HG02610 (cell line): ENCODE results near the gene C19orf47.
"Not testable (repeated sequence)": the region's sequence is repeated elsewhere in the genome, so short reads cannot be mapped to it uniquely, and the experiment has no call there.

Source experiments
- ATAC-seq: cut with Tn5 transposase; IDR thresholded peaks from one replicate; pipeline ENCODE4 v1.9.1; 2021; ENCODE audit warnings: mild to moderate bottlenecking, moderate library complexity; ENCODE audit not compliant: unreplicated experiment

Gene C19orf47

GRCh38 chr19:40377876-40378385 is 29.7 kb upstream of the C19orf47 start:
- no peak for ATAC-seq

GRCh38 chr19:40376286-40376862 is 28.2 kb upstream of the C19orf47 start:
- no peak for ATAC-seq

DNA sequence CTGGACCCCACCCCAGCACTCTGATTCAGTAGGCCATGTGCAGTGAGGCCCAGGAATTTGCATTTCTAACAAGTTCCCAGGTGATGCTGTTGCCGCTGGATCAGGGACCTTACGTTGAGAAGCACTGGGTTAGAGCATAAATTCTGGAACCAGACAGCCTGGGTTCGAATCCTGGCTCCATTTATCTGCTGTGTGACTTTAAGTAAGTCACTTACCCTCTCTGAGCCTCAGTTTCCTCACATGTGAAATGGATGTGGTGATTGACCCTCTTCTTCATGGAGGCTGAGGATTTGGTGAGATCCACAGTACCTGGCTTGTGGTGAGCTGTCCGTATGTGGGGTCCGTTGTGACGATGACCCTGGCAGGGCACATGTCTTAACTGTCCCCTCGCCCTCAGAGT is 25.9 kb upstream of the C19orf47 start:
- no peak for ATAC-seq

DNA sequence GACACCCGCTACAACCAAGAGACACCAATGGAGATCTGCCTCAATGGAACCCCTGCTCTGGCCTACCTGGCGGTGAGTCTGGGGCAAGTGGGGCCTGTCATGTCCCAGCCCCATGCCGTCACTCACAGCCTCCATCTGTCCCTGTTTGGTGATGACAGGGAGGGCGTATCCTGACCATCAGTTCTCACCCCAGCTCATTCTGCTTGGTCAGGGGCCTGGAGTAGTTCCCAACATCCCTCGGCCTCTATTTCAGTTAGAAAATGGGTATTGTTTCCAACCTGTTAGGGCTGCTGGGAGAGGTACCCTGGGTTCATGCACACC is 23.6 kb upstream of the C19orf47 start:
- ATAC-seq, result no peak

GRCh38 chr19:40370997-40371801 is 23.0 kb upstream of the C19orf47 start:
- no peak for ATAC-seq

DNA sequence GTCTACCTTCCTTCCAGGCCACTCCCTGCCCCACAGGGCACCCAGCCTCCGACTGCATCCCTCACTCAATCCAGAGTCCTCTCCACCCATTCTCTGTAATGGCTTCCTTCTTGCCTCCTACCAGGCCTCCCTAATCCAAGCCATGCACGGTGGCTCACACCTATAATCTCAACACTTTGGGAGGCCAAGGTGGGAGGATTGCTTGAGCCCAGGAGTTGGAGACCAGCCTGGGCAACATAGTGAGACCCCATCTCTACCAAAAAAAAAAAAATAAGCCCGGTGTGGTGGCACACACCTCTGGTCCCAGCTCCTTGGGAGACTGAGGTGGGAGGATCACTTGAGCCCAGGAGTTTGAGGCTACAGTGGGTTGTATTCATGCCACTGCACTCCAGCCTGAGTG is 22.1 kb upstream of the C19orf47 start:
- ATAC-seq, result not testable (repeated sequence)

- no peak for ATAC-seq
These were observed 21.6 kb upstream of the C19orf47 start for GRCh38 chr19:40369797-40370196.

- ATAC-seq, result no peak
These were observed 19.6 kb upstream of the C19orf47 start for GRCh38 chr19:40367577-40368434.

GRCh38 chr19:40366697-40367561 is 18.7 kb upstream of the C19orf47 start:
- no peak for ATAC-seq

GRCh38 chr19:40365613-40366401 is 17.6 kb upstream of the C19orf47 start:
- ATAC-seq, result peak; percentile 46

DNA sequence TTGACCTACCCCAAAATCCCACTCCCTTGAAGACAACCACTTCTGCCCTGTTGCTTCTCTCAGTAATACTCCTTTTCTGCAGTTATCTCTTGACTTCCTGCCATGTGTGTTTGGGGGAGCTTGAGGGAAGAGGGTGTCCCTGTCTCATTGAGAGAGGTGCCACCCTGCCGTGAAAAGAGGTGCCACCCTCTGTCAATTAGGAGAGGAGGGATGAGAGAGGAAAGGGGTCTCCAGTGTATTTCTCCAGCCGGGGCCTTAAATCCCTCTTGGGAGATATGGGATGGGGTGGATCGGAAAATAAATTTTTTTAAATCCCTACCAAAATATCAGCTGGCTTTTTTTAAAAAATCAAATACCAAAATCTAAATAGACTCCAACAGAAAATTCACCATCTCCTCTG is 16.8 kb upstream of the C19orf47 start:
- no peak for ATAC-seq

GRCh38 chr19:40363069-40363468 is 14.9 kb upstream of the C19orf47 start:
- ATAC-seq, result no peak

DNA sequence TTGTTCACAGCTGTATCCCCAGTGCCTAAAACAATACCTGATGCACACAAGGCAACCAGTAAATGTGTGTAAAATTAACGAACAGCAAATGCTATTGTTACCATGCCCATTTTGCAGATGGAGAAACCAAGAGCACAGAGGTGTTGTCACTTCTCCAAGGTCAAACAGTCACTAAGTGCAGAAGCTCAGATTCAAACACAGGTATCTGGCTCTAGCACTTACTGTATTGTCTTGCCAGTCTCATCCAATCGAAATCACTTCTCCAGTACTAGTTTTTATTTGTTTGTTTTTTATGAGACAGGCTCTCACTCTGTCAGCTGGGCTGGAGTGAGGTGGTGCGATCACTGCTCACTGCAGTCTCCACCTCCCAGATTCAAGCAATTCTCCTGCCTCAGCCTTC is 14.0 kb upstream of the C19orf47 start:
- ATAC-seq, result no peak

DNA sequence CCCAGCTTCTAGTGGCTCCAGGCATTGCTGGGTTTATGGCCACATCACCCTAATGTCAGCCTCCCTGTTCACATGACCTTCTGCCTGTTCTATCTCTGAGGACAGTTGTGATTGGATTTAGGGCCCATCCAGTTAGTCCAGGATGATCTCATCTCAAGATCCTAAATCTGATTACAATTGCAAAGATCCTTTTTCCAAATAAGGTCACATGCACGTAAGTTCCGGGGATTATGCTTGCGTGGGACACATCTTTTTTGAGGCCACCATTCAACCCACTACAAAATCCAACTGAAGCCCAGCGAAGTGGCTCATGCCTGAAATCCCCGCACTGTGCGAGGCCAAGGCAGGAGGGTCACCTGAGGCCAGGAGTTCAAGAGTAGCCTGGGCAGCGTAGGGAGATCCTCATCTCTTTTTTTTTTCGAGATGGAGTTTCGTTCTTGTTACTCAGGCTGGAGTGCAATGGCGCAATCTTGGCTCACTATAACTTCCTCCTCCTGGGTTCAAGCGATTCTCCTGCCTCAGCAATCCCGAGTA is 12.6 kb upstream of the C19orf47 start:
- no peak for ATAC-seq

DNA sequence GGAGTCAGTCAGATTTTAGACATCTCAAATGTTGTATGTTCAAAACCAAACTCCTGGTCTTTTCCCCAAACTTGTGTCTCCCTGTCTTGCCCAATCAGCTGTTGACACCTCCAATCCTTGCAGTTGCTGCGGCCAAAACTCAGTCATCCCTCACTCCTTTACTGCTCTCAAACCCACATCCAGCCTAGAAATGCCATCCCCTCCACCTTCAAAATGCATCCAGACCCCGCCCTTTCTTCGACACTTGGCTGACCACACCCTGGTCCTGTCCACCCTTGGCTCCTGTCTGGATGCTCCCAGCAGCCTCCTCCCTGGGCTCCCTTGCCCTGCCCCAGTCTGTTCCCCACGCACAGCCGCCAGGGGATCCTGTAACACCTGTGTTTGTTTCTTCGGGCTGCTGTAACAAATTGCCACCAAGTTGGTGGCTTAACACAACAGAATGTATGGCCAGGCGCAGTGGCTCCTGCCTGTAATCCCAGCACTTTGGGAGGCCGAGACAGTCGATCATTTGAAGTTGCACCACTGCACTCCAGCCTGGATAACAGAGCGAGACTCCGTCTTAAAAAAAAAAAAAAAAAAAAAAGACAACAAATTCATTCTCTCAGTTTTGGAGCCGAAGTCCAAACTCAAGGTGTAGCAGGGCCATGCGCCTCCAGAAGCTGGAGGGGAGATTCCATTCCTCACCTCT is 12.0 kb upstream of the C19orf47 start:
- no peak for ATAC-seq

DNA sequence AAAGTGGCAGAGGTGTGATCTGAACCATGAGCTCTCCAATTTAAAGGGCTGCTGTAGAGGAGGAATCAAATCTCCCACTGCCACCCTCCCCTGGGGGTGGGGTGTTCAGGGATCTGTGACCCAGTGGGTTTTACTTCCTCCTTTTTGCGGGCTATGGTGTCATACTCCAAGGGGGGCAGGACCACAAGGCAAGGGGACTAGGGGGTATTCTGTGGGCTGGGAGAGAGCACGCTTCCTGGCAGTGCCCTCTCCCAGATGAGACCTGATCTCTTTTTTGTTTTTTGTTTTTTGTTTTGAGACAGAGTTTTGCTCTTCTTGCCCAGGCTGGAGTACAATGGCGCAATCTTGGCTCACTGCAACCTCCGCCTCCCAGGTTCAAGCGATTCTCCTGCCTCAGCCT is 10.6 kb upstream of the C19orf47 start:
- peak; percentile 54 for ATAC-seq

DNA sequence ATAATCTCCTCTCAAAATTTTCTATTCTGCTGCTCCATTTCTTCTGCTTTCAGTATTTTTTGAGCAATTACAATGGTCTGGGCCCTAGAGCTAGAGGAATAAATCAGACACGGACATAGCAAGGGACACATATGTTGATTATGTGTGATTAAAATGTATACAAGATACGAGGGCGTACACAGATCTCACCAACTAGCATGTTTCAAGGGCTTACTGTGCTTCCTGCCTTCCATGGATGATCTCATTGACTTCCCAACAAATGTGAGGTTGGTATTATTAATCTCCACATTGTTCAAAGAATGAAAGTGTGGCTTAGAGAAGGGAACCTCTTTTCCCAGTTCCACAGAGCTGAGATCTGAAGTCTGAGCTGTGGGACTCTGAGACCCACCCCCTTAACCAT is 9.4 kb upstream of the C19orf47 start:
- no peak for ATAC-seq

- ATAC-seq, result no peak
These were observed 8.7 kb upstream of the C19orf47 start for GRCh38 chr19:40356681-40357595.
